Stomach smooth muscle (tissue), 2 donors: ENCODE measurements around the gene AGAP1.

Source experiments
- H3K27ac ChIP-seq: one replicate; pipeline ENCODE4 v1.7.0; 2013; ENCODE audit warnings: mild to moderate bottlenecking, low read length, inconsistent platforms
- H3K27me3 ChIP-seq, 2 donors: one replicate each; pipeline ENCODE4 v1.7.0; 2013; ENCODE audit warnings: low read length in 2 of 2; ENCODE audit not compliant: insufficient read depth in 2 of 2, control insufficient read depth in 1 of 2
- H3K36me3 ChIP-seq, 2 donors: one replicate each; pipeline ENCODE4 v1.7.0; 2013; ENCODE audit warnings: low read length in 2 of 2; ENCODE audit not compliant: control insufficient read depth in 2 of 2, insufficient read depth in 2 of 2
- H3K4me1 ChIP-seq: one replicate; pipeline ENCODE4 v1.7.0; 2013; ENCODE audit warnings: low read length; ENCODE audit not compliant: control insufficient read depth, insufficient read depth
- H3K4me3 ChIP-seq, 2 donors: one replicate each; pipeline ENCODE4 v1.7.0; 2013; ENCODE audit warnings: low read length in 2 of 2
- H3K9ac ChIP-seq, 2 donors: one replicate each; pipeline ENCODE4 v1.7.0; 2013; ENCODE audit warnings: low read length in 2 of 2, mild to moderate bottlenecking in 1 of 2
- H3K9me3 ChIP-seq, 2 donors: one replicate each; pipeline ENCODE4 v1.7.0; 2013; ENCODE audit warnings: low read length in 2 of 2; ENCODE audit not compliant: control insufficient read depth in 2 of 2
- donor health status: healthy.
- donor health status: Pancreatic carcinoma.

AGAP1 gene

DNA sequence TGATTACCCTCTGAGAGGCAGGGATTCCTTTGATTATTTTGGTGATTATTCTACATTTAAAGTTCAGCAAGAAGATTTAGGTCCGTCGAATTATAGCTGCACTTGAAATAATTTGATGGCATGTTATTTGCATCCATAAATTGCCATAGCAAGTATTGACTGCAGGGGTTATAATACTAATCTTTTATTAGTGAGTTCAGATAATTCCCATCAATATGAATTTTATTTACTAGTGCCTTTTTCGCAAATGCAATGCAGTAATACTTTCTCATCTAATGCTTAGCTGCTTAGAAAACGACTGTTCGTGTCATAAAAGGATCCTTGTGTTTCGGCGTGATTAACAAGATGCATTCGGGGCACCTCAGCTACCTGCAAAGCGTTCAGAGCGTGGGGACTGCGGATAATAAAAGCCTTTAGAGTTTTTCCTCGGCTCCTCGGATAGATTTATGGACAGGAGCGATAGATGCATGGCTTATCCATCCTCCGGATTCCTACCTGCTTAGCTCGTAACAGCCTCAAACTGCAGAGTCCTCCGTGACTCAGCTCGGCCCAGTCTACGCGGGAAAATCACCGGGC, 676.8 kb downstream of the AGAP1 start:
- H3K4me1 ChIP-seq, result peaks cover 33% of the 10 kb centered on the region

DNA sequence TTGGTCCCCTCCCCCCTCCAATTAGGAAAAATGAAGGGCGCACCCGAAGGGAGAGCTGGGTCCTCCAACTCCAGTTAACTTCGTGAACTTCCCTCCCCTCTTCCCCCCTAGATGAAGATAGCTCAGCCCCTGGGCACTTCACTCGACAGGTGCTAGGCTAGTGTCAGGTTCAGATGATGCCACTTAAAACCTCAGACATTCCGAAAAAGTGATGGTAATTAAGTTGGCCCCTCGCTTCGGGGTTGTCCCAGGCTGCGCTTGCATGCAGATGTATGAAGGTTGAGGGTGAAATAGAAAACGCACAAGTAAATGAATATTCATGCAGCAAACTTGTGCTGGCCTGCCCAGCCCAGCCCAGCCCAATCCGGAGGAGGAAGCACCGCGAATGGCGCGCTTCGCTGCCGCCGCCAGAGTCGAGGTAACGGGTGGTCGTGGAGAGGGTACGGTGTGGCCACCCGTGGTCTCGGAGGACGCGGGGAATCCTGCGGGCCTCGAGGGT, 677.4 kb downstream of the AGAP1 start:
- Histone ChIP-seq H3K27me3 (peaks cover 73 to 97% of the 10 kb centered on the region in 2 donors), H3K4me3 (no peak overlapping the region)

More for the DNA sequence above, 676.8 kb downstream of the AGAP1 start:
- H3K36me3 ChIP-seq, result no peaks in the 10 kb centered on the region
- no peak overlapping the region for H3K27ac ChIP-seq
- H3K4me3 ChIP-seq, result no peak overlapping the region
- no peaks in the 10 kb centered on the region for H3K9me3 ChIP-seq
- H3K27me3 ChIP-seq, result peaks cover 75 to 99% of the 10 kb centered on the region in 2 donors
- H3K9ac ChIP-seq, result no peak overlapping the region

GRCh38 chr2:236171680-236172254, 677.9 kb downstream of the AGAP1 start:
- Histone ChIP-seq H3K9me3 (no peaks in the 10 kb centered on the region), H3K4me3 (no peak overlapping the region), H3K36me3 (no peaks in the 10 kb centered on the region), H3K9ac (no peak overlapping the region), H3K27ac (no peak overlapping the region), H3K27me3 (peaks cover 72 to 97% of the 10 kb centered on the region in 2 donors), H3K4me1 (peaks cover 24% of the 10 kb centered on the region)

More for the DNA sequence above, 677.4 kb downstream of the AGAP1 start:
- Histone ChIP-seq H3K9me3 (no peaks in the 10 kb centered on the region), H3K4me1 (peaks cover 28% of the 10 kb centered on the region), H3K36me3 (no peaks in the 10 kb centered on the region), H3K9ac (no peak overlapping the region), H3K27ac (no peak overlapping the region)

- H3K4me3 ChIP-seq, result no peak overlapping the region
- no peak overlapping the region for H3K9ac ChIP-seq
- no peaks in the 10 kb centered on the region for H3K9me3 ChIP-seq
- no peak overlapping the region for H3K27ac ChIP-seq
- peaks cover 74 to 97% of the 10 kb centered on the region in 2 donors for H3K27me3 ChIP-seq
- H3K36me3 ChIP-seq, result no peaks in the 10 kb centered on the region
- H3K4me1 ChIP-seq, result peaks cover 18% of the 10 kb centered on the region
These were observed 678.6 kb downstream of the AGAP1 start for GRCh38 chr2:236172255-236173035.

DNA sequence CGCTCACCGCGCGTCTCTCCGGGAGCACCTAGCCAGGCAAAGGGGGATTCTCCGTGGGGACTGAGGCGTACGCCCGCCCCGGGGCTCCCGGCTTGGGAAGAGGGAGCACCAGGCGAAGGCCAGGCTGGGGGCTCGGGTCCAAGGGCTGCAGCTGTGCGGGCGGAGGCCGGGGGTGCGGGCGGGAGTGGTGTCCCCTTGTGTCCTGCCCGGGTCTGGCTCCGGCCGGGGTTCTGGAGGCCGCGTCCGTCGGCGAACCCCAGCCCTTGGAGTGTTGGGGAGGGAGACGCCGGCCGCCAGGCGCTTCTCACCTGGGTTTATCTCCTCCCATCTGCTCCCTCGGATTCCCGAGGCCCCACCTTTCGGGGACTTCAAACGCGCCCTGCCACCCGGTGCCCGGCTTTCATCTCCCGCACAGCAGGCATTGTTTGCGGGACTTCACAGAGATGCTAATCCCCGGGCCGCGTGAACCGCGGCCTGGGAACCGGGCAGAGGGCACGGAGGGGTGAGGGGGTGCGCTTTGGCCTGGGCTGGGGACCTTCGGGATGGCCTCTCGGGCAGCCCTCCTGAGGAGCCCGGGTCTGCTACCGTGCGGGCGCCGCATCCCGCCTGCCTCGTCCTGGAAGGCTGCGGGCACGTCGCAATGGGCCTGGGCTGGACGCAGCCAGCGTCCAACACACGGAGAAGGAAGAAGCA, 679.3 kb downstream of the AGAP1 start:
- Histone ChIP-seq H3K27ac (no peak overlapping the region), H3K4me1 (peaks cover 18% of the 10 kb centered on the region), H3K9ac (no peak overlapping the region), H3K27me3 (peaks cover 79 to 97% of the 10 kb centered on the region in 2 donors), H3K9me3 (no peaks in the 10 kb centered on the region), H3K4me3 (no peak overlapping the region), H3K36me3 (no peaks in the 10 kb centered on the region)

DNA sequence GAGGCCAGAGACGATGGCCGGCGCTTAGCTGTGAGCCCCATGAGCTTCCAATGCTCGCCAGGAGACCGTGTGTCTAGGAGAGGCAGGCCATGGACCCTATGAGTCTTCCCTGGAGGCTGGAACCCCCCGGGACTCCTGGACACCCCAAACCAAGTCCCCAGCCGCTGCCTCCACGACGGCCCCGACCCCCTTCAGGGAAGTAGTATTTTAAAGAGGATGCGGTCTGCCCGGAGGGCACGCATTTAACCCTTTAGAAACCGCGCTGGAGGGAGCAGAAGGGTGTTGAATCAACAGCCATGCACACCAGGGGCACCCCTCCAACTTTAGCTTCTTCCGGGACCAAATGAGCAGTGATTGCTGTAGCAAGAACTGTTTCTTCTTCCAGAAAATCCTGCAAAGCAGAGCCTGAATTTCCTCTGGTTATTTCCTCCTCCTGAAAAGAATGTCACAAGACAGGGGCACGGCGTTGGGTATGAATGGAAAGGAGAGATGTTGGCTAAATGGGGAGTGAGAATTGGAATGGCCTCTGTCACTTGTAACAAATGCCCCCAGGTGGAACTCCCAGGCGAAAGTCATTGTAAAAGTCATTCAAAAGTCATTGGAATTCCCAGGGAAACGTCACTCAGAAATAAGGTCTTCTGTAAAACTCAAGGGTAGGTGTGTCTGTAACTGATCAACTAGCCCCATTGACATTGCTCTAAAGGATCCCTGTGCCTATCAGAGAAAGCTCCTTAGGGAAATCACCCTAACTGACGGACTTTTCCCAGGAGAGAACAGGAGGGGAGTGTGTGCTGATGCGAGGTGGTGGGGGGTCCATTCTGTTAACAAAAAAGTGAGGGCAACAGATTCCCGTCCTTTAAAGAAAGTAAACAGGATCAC, 680.1 kb downstream of the AGAP1 start:
- Histone ChIP-seq H3K9me3 (no peaks in the 10 kb centered on the region), H3K27me3 (peaks cover 81 to 97% of the 10 kb centered on the region in 2 donors), H3K4me1 (peaks cover 19% of the 10 kb centered on the region), H3K9ac (no peak overlapping the region), H3K4me3 (no peak overlapping the region), H3K36me3 (no peaks in the 10 kb centered on the region), H3K27ac (no peak overlapping the region)

DNA sequence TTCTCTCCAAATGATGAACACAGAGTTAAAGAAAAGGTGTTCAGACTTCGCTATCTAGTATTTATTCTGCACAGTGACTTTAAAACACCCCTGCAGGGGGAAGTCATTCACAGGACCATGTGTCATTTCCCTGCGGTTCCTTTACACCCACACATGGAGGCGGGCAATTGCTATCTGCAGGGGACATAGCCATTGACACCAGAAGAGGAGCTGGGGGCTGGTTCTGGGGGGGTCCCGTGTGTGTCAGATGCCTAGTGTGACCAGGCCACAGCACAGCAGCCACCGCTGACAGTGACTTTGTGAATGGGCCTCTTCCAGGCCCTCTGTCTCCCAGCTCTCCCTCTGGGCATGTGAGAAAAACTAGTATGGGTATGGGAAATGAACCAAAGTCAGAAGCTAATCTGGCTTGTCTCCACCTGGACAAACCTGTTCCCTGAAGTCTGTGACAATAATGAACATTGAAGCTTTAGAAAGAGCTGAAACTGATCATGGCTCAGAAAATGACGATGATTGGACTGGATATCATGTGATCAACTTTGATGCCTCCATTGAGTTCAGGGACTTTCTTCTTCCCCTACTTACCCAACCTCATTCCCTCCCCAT, 681.8 kb downstream of the AGAP1 start:
- H3K9ac ChIP-seq, result no peak overlapping the region
- H3K27ac ChIP-seq, result no peak overlapping the region
- H3K27me3 ChIP-seq, result peaks cover 76 to 97% of the 10 kb centered on the region in 2 donors
- H3K36me3 ChIP-seq, result no peaks in the 10 kb centered on the region
- H3K4me1 ChIP-seq, result peaks cover 17% of the 10 kb centered on the region
- no peak overlapping the region for H3K4me3 ChIP-seq
- H3K9me3 ChIP-seq, result no peaks in the 10 kb centered on the region

GRCh38 chr2:236176417-236176816, 682.6 kb downstream of the AGAP1 start:
- Histone ChIP-seq H3K4me3 (no peak overlapping the region), H3K9ac (no peak overlapping the region), H3K4me1 (peaks cover 17% of the 10 kb centered on the region), H3K36me3 (no peaks in the 10 kb centered on the region), H3K27me3 (peaks cover 70 to 96% of the 10 kb centered on the region in 2 donors), H3K9me3 (no peaks in the 10 kb centered on the region), H3K27ac (no peak overlapping the region)

DNA sequence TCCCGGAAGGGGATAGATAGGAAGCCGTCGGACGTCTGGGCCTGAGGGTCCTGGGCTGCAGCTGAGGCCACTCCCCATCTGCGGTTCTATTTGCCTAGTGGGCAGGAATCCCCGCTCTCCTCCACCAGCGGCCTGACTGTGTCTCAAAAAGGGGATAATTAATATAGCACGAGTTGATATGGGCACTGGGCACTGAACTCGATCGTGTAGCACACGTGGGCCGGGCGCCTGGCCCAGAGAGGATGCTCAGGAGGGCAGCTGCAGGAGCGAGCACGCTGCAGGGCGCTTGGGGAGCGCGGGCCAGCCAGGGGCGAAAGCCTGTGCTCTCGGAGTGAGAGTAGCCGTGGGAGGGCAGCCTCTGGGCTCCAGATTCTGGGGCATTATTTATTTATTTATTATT, 683.1 kb downstream of the AGAP1 start:
- Histone ChIP-seq H3K36me3 (no peaks in the 10 kb centered on the region), H3K27ac (no peak overlapping the region), H3K27me3 (peaks cover 68 to 94% of the 10 kb centered on the region in 2 donors), H3K4me1 (peaks cover 17% of the 10 kb centered on the region), H3K9me3 (no peaks in the 10 kb centered on the region), H3K4me3 (no peak overlapping the region), H3K9ac (no peak overlapping the region)
